Natural killer cell treated with Interleukin-12 subunit alpha and Interleukin-12 subunit beta and Interleukin-15 and Interleukin-18, amount 100 ng/mL, for 72 hours (primary cell): Measurements from ENCODE around the gene TMEM269. TPM values are rescaled to one million over a fixed set of nuclear protein-coding genes. Genes with fewer than 3 reads are reported as not detected.
A peak's percentile ranks its signal among the peaks of the same experiment; 100 is the strongest.
"Not testable (repeated sequence)": the region's sequence is repeated elsewhere in the genome, so short reads cannot be mapped to it uniquely, and the experiment has no call there.

Source experiments
- ATAC-seq, 2 donors: fragments of 150-1000 bp; cut with Tn5 transposase in 1 of 2; sonication (Bioruptor Pico), chemical (Tn5 transposase) in 1 of 2; 2 replicates each; pipeline ENCODE4 v1.10.0; 2021
- DNase-seq: peaks from one replicate; pipeline ENCODE4 v3.0.0; 2022; ENCODE audit warnings: low spot score
- H3K27ac Mint-ChIP-seq, 2 donors: 1 replicate in 1 of 2; 2 replicates in 1 of 2; pipeline ENCODE4 v1.8.0; 2022; ENCODE audit warnings: mixed read lengths in 2 of 2, mild to moderate bottlenecking in 1 of 2, moderate library complexity in 1 of 2
- H3K27me3 Mint-ChIP-seq, 2 donors: 1 replicate in 1 of 2; 2 replicates in 1 of 2; pipeline ENCODE4 v1.8.0; 2022; ENCODE audit warnings: mixed read lengths in 2 of 2
- H3K36me3 Mint-ChIP-seq: one replicate; pipeline ENCODE4 v1.8.0; 2022; ENCODE audit warnings: mixed read lengths
- H3K4me1 Mint-ChIP-seq, 2 donors: 1 replicate in 1 of 2; 2 replicates in 1 of 2; pipeline ENCODE4 v1.8.0; 2022; ENCODE audit warnings: low read depth in 2 of 2, mixed read lengths in 2 of 2, mild to moderate bottlenecking in 1 of 2
- H3K4me3 Mint-ChIP-seq: one replicate; pipeline ENCODE4 v1.8.0; 2022; ENCODE audit warnings: mixed read lengths
- H3K9me3 Mint-ChIP-seq: 2 replicates; pipeline ENCODE4 v1.8.0; 2022; ENCODE audit warnings: mixed read lengths
- total RNA-seq, 2 donors: library from RNA; stranded (reverse); gene quantifications; one replicate each; pipeline ENCODE4 v1.2.3, GENCODE V29; 2022

The TMEM269 gene
- total RNA-seq, 2 donors from 2014 or later: 0.55 to 1.9 TPM

GRCh38 chr1:42807056-42807668 is 22.4 kb downstream of the TMEM269 start:
- Mint-ChIP-seq H3K27ac (no peak overlapping the region), H3K9me3 (no peaks in the 10 kb centered on the region), H3K4me3 (no peak overlapping the region), H3K27me3 (no peaks in the 10 kb centered on the region), H3K4me1 (no peaks in the 10 kb centered on the region), H3K36me3 (no peaks in the 10 kb centered on the region)
- no peak for DNase-seq
- no peak for ATAC-seq

GRCh38 chr1:42814815-42815214 is 30.0 kb downstream of the TMEM269 start:
- H3K27ac Mint-ChIP-seq, ATAC-seq, H3K9me3 Mint-ChIP-seq, DNase-seq, H3K27me3 Mint-ChIP-seq, H3K36me3 Mint-ChIP-seq, H3K4me3 Mint-ChIP-seq: not testable (repeated sequence)
- peaks cover 17 to 21% of the 10 kb centered on the region in 2 donors for H3K4me1 Mint-ChIP-seq

GRCh38 chr1:42815941-42816584 is 31.3 kb downstream of the TMEM269 start:
- peak overlapping the region; percentile 62 to 82 for H3K27ac Mint-ChIP-seq
- peaks cover 18 to 26% of the 10 kb centered on the region in 2 donors for H3K4me1 Mint-ChIP-seq
- H3K27me3 Mint-ChIP-seq: no peaks in the 10 kb centered on the region
- DNase-seq (no peak), ATAC-seq (no peak)
- H3K9me3 Mint-ChIP-seq: no peaks in the 10 kb centered on the region
- H3K36me3 Mint-ChIP-seq: no peaks in the 10 kb centered on the region
- H3K4me3 Mint-ChIP-seq: peak overlapping the region; percentile 77

- Mint-ChIP-seq H3K4me1 (peaks cover 18 to 26% of the 10 kb centered on the region in 2 donors), H3K27me3 (no peaks in the 10 kb centered on the region), H3K36me3 (no peaks in the 10 kb centered on the region), H3K27ac (peak within 1 kb of the TSS; percentile 62 to 82), H3K4me3 (peak within 1 kb of the TSS; percentile 77), H3K9me3 (no peaks in the 10 kb centered on the region)
- peak; percentile 94 for DNase-seq
- ATAC-seq: peak; percentile 96
These were observed 32.0 kb downstream of the TMEM269 start, which contains the start of the genes ERMAP and SVBP for GRCh38 chr1:42816585-42817439. Gene ERMAP (plus strand): TSS chr1:42817122. CDS start chr1:42830449, 13,327 bp downstream. Gene SVBP (minus strand): TSS chr1:42817397. CDS start chr1:42816544, 853 bp downstream.

- ATAC-seq (no peak), DNase-seq (no peak)
- Mint-ChIP-seq H3K9me3 (no peaks in the 10 kb centered on the region), H3K27ac (peak overlapping the region; percentile 21 to 62), H3K4me3 (peak overlapping the region; percentile 77), H3K4me1 (peaks cover 18 to 26% of the 10 kb centered on the region in 2 donors), H3K36me3 (no peaks in the 10 kb centered on the region), H3K27me3 (no peaks in the 10 kb centered on the region)
These were observed 32.6 kb downstream of the TMEM269 start for GRCh38 chr1:42817440-42817767.

- Mint-ChIP-seq H3K4me1 (peaks cover 19 to 26% of the 10 kb centered on the region in 2 donors), H3K27ac (peak overlapping the region; percentile 21 to 62), H3K36me3 (no peaks in the 10 kb centered on the region), H3K27me3 (no peaks in the 10 kb centered on the region), H3K4me3 (peak overlapping the region; percentile 77), H3K9me3 (no peaks in the 10 kb centered on the region)
- DNase-seq (no peak), ATAC-seq (no peak)
These were observed 33.2 kb downstream of the TMEM269 start for GRCh38 chr1:42817976-42818375.

- no peaks in the 10 kb centered on the region for H3K36me3 Mint-ChIP-seq
- no peaks in the 10 kb centered on the region for H3K9me3 Mint-ChIP-seq
- no peak overlapping the region for H3K27ac Mint-ChIP-seq
- no peak overlapping the region for H3K4me3 Mint-ChIP-seq
- ATAC-seq (no peak), DNase-seq (no peak)
- H3K4me1 Mint-ChIP-seq: peaks cover 18 to 24% of the 10 kb centered on the region in 2 donors
- no peaks in the 10 kb centered on the region for H3K27me3 Mint-ChIP-seq
These were observed 36.0 kb downstream of the TMEM269 start for GRCh38 chr1:42820813-42821212.

GRCh38 chr1:42821690-42822089 is 36.9 kb downstream of the TMEM269 start:
- Mint-ChIP-seq H3K4me1 (peaks cover 11 to 15% of the 10 kb centered on the region in 2 donors), H3K27ac (no peak overlapping the region)
- ATAC-seq: no peak

GRCh38 chr1:42822800-42823392 is 38.1 kb downstream of the TMEM269 start:
- ATAC-seq (no peak), DNase-seq (no peak)
- peaks cover 9% of the 10 kb centered on the region in 2 donors for H3K4me1 Mint-ChIP-seq
- no peaks in the 10 kb centered on the region for H3K9me3 Mint-ChIP-seq
- no peaks in the 10 kb centered on the region for H3K36me3 Mint-ChIP-seq
- H3K27ac Mint-ChIP-seq: no peak overlapping the region
- H3K27me3 Mint-ChIP-seq: no peaks in the 10 kb centered on the region
- no peak overlapping the region for H3K4me3 Mint-ChIP-seq

More at GRCh38 chr1:42821690-42822089, 36.9 kb downstream of the TMEM269 start:
- DNase-seq: no peak
- Mint-ChIP-seq H3K27me3 (no peaks in the 10 kb centered on the region), H3K9me3 (no peaks in the 10 kb centered on the region), H3K4me3 (no peak overlapping the region), H3K36me3 (no peaks in the 10 kb centered on the region)

- no peak overlapping the region for H3K27ac Mint-ChIP-seq
- DNase-seq (no peak), ATAC-seq (no peak)
- H3K9me3 Mint-ChIP-seq: no peaks in the 10 kb centered on the region
- H3K4me1 Mint-ChIP-seq: peaks cover 6% of the 10 kb centered on the region in 2 donors
- H3K27me3 Mint-ChIP-seq: no peaks in the 10 kb centered on the region
- H3K4me3 Mint-ChIP-seq: no peak overlapping the region
- no peaks in the 10 kb centered on the region for H3K36me3 Mint-ChIP-seq
These were observed 39.8 kb downstream of the TMEM269 start for GRCh38 chr1:42824481-42825035.

GRCh38 chr1:42825036-42825851 is 40.5 kb downstream of the TMEM269 start:
- Mint-ChIP-seq H3K27me3 (no peaks in the 10 kb centered on the region), H3K27ac (no peak overlapping the region), H3K9me3 (no peaks in the 10 kb centered on the region), H3K4me1 (peaks cover 2 to 6% of the 10 kb centered on the region in 2 donors), H3K36me3 (no peaks in the 10 kb centered on the region), H3K4me3 (no peak overlapping the region)
- ATAC-seq (no peak), DNase-seq (no peak)

GRCh38 chr1:42830631-42831030 is 45.8 kb downstream of the TMEM269 start:
- DNase-seq (no peak), ATAC-seq (no peak)
- Mint-ChIP-seq H3K27me3 (no peaks in the 10 kb centered on the region), H3K4me1 (no peaks in the 10 kb centered on the region), H3K27ac (no peak overlapping the region), H3K4me3 (no peak overlapping the region), H3K9me3 (no peaks in the 10 kb centered on the region), H3K36me3 (no peaks in the 10 kb centered on the region)

GRCh38 chr1:42831273-42831672 is 46.5 kb downstream of the TMEM269 start:
- Mint-ChIP-seq H3K9me3 (no peaks in the 10 kb centered on the region), H3K36me3 (no peaks in the 10 kb centered on the region), H3K27me3 (no peaks in the 10 kb centered on the region), H3K4me1 (no peaks in the 10 kb centered on the region), H3K27ac (no peak overlapping the region), H3K4me3 (no peak overlapping the region)
- no peak for ATAC-seq
- DNase-seq: no peak
